HG02884 (cell line): ENCODE data around the gene GBE1.
"Not testable (repeated sequence)": the region's sequence is repeated elsewhere in the genome, so short reads cannot be mapped to it uniquely, and the experiment has no call there.

Experiments used
- ATAC-seq: cut with Tn5 transposase; IDR thresholded peaks from one replicate; pipeline ENCODE4 v1.9.1; 2021; ENCODE audit warnings: mild to moderate bottlenecking, moderate library complexity; ENCODE audit not compliant: unreplicated experiment

Gene GBE1

GRCh38 chr3:81760924-81761903 lies at the start of gene GBE1:
Gene GBE1 (minus strand): TSS chr3:81761645. CDS start chr3:81761517, 128 bp downstream.
- ATAC-seq = peak; percentile 77

- no peak for ATAC-seq
These were observed 47.5 kb upstream of the GBE1 start for GRCh38 chr3:81808900-81809299.

GRCh38 chr3:81799403-81799802 lies 38.0 kb upstream of the GBE1 start:
- ATAC-seq = no peak

GRCh38 chr3:81793410-81793809 lies 32.0 kb upstream of the GBE1 start:
- no peak for ATAC-seq

GRCh38 chr3:81790117-81790516 lies 28.7 kb upstream of the GBE1 start:
- ATAC-seq = no peak

GRCh38 chr3:81789691-81790090 lies 28.2 kb upstream of the GBE1 start:
- no peak for ATAC-seq

- peak; percentile 72 for ATAC-seq
These were observed 27.2 kb upstream of the GBE1 start for GRCh38 chr3:81788610-81789009.

- ATAC-seq = no peak
These were observed 26.6 kb upstream of the GBE1 start for GRCh38 chr3:81788044-81788443.

GRCh38 chr3:81782585-81782984 lies 21.1 kb upstream of the GBE1 start:
- ATAC-seq = no peak

GRCh38 chr3:81778678-81779182 lies 17.3 kb upstream of the GBE1 start:
- peak; percentile 78 for ATAC-seq

- ATAC-seq = no peak
These were observed 15.2 kb upstream of the GBE1 start for GRCh38 chr3:81776643-81777042.

GRCh38 chr3:81770710-81771109 lies 9.3 kb upstream of the GBE1 start:
- no peak for ATAC-seq

GRCh38 chr3:81769299-81769698 lies 7.9 kb upstream of the GBE1 start:
- ATAC-seq = no peak

GRCh38 chr3:81767250-81767859 lies 5.9 kb upstream of the GBE1 start:
- ATAC-seq = not testable (repeated sequence)

GRCh38 chr3:81765400-81765799 lies 4.0 kb upstream of the GBE1 start:
- no peak for ATAC-seq

- ATAC-seq = no peak
These were observed 3.2 kb upstream of the GBE1 start for GRCh38 chr3:81764665-81765064.

GRCh38 chr3:81764002-81764401 lies 2.6 kb upstream of the GBE1 start:
- ATAC-seq = no peak

GRCh38 chr3:81763001-81763400 lies 1.6 kb upstream of the GBE1 start:
- ATAC-seq = no peak

- peak; percentile 0 for ATAC-seq
These were observed 597 bp upstream of the GBE1 start for GRCh38 chr3:81761904-81762580.

GRCh38 chr3:81760215-81760614 lies 1.2 kb downstream of the GBE1 start:
- no peak for ATAC-seq

- ATAC-seq = not testable (repeated sequence)
These were observed 2.7 kb downstream of the GBE1 start for GRCh38 chr3:81758771-81759170.
